CD4-positive, alpha-beta T cell treated with Interleukin-15 for 4 hours (primary cell): ENCODE data around the gene PIGS.
"Not testable (repeated sequence)": the region's sequence is repeated elsewhere in the genome, so short reads cannot be mapped to it uniquely, and the experiment has no call there.

Source experiments
- DNase-seq: peaks from one replicate; pipeline ENCODE4 v3.0.0-alpha.2; 2020; ENCODE audit warnings: low spot score

Gene PIGS

GRCh38 chr17:28529013-28529400 is 42.3 kb downstream of the PIGS start:
- DNase-seq: no peak

GRCh38 chr17:28528327-28529012 is 42.9 kb downstream of the PIGS start:
- DNase-seq: no peak

- DNase-seq: no peak
Observed at GRCh38 chr17:28527859-28528258, 43.5 kb downstream of the PIGS start.

- no peak for DNase-seq
Observed at GRCh38 chr17:28527181-28527681, 44.1 kb downstream of the PIGS start.

GRCh38 chr17:28526381-28526780 is 44.9 kb downstream of the PIGS start:
- no peak for DNase-seq

- DNase-seq: no peak
Observed at GRCh38 chr17:28524476-28525424, 46.6 kb downstream of the PIGS start.

- no peak for DNase-seq
Observed at GRCh38 chr17:28523876-28524275, 47.4 kb downstream of the PIGS start.

GRCh38 chr17:28523186-28523585 is 48.1 kb downstream of the PIGS start:
- no peak for DNase-seq

- not testable (repeated sequence) for DNase-seq
Observed at GRCh38 chr17:28522281-28522680, 49.0 kb downstream of the PIGS start.

- DNase-seq: no peak
Observed at GRCh38 chr17:28521311-28522085, 49.8 kb downstream of the PIGS start.

GRCh38 chr17:28520687-28521086 is 50.6 kb downstream of the PIGS start:
- no peak for DNase-seq

- DNase-seq: no peak
Observed at GRCh38 chr17:28519236-28519635, 52.1 kb downstream of the PIGS start.

- no peak for DNase-seq
Observed at GRCh38 chr17:28518578-28518977, 52.7 kb downstream of the PIGS start.

- no peak for DNase-seq
Observed at GRCh38 chr17:28518132-28518531, 53.2 kb downstream of the PIGS start.

GRCh38 chr17:28515518-28515917 is 55.8 kb downstream of the PIGS start:
- DNase-seq: no peak

- DNase-seq: no peak
Observed at GRCh38 chr17:28514561-28515002, 56.7 kb downstream of the PIGS start.

GRCh38 chr17:28513476-28513875 is 57.8 kb downstream of the PIGS start:
- DNase-seq: no peak

- DNase-seq: no peak
Observed at GRCh38 chr17:28511858-28512461, 59.4 kb downstream of the PIGS start.

- no peak for DNase-seq
Observed at GRCh38 chr17:28509789-28510188, 61.5 kb downstream of the PIGS start.

GRCh38 chr17:28508211-28508724 is 63.1 kb downstream of the PIGS start:
- no peak for DNase-seq

- no peak for DNase-seq
Observed at GRCh38 chr17:28507567-28508203, 63.6 kb downstream of the PIGS start.
